Astrocyte of the spinal cord (primary cell): ENCODE results near the gene EPSTI1.
A peak's percentile ranks its signal among the peaks of the same experiment; 100 is the strongest.
"Not testable (repeated sequence)": the region's sequence is repeated elsewhere in the genome, so short reads cannot be mapped to it uniquely, and the experiment has no call there.

Experiments
- DNase-seq: peaks from one replicate; pipeline ENCODE4 v3.0.0; 2011; ENCODE audit warnings: low read depth, low spot score
- H3K4me3 ChIP-seq: 2 replicates; pipeline ENCODE4 v1.5.1; 2011; ENCODE audit warnings: low read depth, mild to moderate bottlenecking, low read length, moderate library complexity
- in situ Hi-C: cut with HindIII; loops from 2 replicates; pipeline ENCODE4 v1.10.0; 2017; ENCODE audit warnings: low sequenced_read_pairs
- TF ChIP-seq, protein P1 (sequence below): IDR thresholded peaks from 2 replicates; pipeline ENCODE4 v1.5.1; 2012; ENCODE audit warnings: low read depth, mild to moderate bottlenecking, low read length, inconsistent platforms

EPSTI1 gene, protein sequence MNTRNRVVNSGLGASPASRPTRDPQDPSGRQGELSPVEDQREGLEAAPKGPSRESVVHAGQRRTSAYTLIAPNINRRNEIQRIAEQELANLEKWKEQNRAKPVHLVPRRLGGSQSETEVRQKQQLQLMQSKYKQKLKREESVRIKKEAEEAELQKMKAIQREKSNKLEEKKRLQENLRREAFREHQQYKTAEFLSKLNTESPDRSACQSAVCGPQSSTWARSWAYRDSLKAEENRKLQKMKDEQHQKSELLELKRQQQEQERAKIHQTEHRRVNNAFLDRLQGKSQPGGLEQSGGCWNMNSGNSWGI

DNA sequence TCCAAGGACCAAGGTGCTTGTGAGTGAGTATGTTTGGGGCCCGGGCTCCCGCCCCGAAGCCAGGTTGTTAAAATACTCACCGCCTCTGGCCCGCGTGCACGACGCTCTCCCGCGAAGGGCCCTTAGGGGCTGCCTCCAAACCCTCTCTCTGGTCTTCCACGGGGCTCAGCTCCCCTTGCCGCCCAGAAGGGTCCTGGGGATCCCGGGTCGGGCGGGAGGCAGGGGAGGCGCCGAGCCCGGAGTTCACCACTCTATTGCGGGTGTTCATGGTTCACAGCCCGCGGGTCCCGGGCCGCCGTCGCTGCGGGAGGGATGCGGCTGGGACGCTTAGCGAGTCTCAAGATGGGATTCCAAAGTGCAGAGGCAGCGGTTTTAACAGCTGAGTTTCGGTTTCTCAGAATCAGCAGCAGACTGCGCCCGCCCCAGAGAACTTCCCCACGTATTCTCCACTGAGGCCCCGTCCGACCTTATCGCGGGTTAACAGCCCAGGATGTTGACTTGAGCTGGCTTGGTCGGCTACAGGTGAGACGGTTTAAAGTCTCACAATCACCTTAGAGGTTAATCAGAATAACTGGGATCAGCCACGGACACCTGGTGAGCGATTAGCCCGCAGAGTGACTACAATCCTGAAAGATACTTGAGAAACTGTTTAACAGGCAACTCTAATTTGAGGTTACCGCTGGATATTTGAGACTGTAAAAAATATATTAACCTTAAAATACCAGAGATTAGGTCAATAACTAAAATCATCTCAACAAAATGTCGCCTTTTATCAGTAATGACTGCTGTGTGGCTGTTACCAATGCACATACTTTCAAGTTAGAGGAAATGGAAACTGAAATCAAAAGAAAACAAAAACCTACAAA is at the start of gene EPSTI1:
Gene EPSTI1 (minus strand): TSS at position 344 of the 866 bp plus-strand sequence. CDS start 76 bp downstream, at position 268.
- in situ Hi-C loops, result no loop called here
- peak; percentile 83 for DNase-seq
- peak within 1 kb of the TSS; percentile 62 for H3K4me3 ChIP-seq
- TF ChIP-seq, protein P1, sequence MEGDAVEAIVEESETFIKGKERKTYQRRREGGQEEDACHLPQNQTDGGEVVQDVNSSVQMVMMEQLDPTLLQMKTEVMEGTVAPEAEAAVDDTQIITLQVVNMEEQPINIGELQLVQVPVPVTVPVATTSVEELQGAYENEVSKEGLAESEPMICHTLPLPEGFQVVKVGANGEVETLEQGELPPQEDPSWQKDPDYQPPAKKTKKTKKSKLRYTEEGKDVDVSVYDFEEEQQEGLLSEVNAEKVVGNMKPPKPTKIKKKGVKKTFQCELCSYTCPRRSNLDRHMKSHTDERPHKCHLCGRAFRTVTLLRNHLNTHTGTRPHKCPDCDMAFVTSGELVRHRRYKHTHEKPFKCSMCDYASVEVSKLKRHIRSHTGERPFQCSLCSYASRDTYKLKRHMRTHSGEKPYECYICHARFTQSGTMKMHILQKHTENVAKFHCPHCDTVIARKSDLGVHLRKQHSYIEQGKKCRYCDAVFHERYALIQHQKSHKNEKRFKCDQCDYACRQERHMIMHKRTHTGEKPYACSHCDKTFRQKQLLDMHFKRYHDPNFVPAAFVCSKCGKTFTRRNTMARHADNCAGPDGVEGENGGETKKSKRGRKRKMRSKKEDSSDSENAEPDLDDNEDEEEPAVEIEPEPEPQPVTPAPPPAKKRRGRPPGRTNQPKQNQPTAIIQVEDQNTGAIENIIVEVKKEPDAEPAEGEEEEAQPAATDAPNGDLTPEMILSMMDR, result no peak

DNA sequence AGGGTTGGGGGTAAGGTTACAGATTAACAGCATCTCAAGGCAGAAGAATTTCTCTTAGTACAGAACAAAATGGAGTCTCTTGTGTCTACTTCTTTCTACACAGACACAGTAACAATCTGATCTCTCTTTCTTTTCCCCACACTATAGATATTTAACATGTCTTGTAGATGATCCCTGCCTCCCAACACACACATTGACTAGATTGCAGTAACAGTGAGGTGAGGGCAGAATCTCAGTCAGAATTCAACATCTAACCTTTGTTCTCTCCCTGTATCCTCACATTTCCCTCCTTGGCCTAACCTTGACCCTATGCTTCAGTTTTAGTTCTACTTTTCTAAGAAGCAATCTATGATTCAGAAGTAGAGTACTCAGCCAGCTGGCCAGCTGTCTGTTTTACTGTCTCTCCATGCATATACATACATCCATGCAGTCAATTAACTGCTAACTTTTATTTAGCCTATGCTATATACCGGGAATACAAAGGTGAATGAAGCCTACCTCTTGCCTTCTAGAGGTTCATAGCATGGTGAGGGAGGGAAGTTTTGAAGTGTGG is 49.4 kb upstream of the EPSTI1 start:
- TF ChIP-seq, protein P1, result no peak
- in situ Hi-C loops, result no loop called here

DNA sequence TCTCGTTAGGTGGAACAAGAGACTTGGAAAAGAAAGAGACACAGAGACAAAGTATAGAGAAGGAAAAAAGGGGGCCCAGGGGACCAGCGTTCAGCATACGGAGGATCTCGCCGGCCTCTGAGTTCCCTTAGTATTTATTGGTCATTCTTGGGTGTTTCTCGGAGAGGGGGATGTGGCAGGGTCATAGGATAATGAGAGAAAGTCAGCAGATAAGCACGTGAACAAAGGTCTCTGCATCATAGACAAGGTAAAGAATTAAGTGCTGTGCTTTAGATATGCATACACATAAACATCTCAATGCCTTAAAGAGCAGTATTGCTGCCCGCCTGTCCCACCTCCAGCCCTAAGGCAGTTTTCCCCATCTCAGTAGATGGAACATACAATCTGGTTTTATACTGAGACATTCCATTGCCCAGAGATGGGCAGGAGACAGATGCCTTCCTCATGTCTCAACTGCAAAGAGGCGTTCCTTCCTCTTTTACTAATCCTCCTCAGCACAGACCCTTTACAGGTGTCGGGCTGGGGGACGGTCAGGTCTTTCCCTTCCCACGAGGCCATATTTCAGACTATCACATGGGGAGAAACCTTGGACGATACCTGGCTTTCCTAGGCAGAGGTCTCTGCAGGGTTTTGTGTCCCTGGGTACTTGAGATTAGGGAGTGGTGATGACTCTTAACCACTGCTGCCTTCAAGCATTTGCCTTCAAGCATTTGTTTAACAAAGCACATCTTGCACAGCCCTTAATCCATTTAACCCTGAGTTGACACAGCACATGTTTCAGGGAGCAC is 48.7 kb upstream of the EPSTI1 start:
- in situ Hi-C loops, DNase-seq, H3K4me3 ChIP-seq: not testable (repeated sequence)

More for the DNA sequence above, 49.4 kb upstream of the EPSTI1 start:
- H3K4me3 ChIP-seq, result no peak overlapping the region
- no peak for DNase-seq

DNA sequence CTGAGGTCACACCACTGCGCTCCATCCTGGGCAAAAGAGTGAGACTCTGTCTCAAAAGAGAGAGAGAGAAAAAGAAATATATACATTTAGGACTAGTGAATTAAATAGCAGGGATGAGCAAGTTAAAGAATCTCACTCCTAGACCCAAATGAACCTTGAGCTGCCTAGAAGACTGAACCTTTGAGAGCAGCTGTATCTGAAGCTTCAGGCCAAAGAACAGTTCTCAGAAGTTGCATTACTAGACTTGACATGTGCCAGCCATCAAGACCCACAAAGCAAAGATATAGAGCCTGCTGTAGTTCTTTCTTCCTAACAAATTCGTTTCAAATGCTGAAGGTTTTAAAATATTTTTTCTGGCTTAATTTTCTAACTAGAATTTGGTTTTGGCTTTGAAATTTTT is 47.9 kb upstream of the EPSTI1 start:
- DNase-seq, result no peak
- H3K4me3 ChIP-seq, result no peak overlapping the region
- TF ChIP-seq, protein P1, result no peak
- in situ Hi-C loops, result no loop called here

DNA sequence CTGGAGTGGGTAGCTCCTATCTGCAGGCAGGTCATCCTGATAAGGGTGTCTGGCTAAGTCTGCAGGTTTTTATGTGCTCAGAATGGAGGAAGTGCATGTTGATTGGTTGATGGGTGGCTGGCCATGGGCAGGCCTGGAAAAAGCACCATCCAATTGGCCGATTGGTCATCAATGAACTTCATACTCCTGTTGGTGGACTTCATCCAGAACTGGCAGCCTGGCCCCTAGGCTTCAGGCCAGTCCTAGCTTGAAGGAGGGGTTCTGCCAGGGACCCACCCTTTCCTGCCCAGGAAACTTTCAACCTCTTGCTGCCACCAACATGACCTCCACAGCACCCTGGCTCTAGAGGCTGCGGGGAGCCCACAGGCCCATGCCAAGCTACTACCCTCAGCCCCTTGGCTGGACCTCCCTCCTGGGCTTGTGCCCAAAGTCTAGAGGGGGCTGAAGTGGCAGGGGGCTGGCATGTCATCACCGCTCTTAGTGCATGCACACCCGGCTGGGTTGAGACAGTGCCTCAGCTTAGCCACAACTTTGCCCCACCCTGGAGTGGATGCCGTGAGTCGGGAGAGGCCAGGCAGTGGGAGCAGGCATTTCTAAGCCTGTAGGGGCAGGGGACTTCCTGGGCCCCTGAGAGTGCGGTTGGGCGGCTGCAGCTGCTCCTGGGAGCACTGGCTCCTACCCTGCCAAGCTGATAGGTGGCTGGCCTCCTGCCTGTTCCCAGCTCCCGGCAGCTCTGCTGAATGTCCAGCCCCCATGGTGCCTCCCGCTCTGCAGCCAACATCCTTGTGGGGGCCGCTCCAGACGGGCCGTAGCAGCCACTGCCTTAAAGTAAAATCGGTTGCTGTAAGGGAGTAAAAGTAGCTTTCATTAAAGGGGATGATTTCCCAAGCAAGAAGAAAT is 44.6 kb upstream of the EPSTI1 start:
- no peak overlapping the region for H3K4me3 ChIP-seq
- peak; percentile 45 for DNase-seq
- in situ Hi-C loops, result no loop called here
- TF ChIP-seq, protein P1, result no peak

DNA sequence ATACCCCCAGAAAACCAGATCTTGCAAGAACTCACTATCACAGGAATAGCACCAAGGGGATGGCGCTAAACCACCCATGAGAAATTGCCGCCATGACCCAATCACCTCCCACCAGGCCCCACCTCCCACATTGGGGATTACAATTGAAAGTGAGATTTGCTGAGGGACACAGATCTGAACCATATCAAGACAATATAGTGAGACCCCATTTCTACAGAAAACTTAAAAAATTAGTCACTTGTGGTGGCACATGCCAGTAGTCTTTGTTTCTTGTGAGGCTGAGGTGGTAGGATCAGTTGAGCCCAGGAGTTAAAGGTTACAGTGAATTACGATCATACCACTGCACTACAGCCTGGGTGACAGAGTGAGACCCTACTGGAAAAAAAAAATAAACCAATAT is 41.0 kb upstream of the EPSTI1 start:
- H3K4me3 ChIP-seq, result no peak overlapping the region
- in situ Hi-C loops, result no loop called here
- TF ChIP-seq, protein P1, result no peak
- no peak for DNase-seq
